ENCODE results near the gene TCF7L2. TPM values are rescaled to one million over a fixed set of nuclear protein-coding genes. Genes with fewer than 3 reads are reported as not detected.

The TCF7L2 gene
- total RNA-seq, 1 donor from 2014 or later: 44.4 TPM

DNA sequence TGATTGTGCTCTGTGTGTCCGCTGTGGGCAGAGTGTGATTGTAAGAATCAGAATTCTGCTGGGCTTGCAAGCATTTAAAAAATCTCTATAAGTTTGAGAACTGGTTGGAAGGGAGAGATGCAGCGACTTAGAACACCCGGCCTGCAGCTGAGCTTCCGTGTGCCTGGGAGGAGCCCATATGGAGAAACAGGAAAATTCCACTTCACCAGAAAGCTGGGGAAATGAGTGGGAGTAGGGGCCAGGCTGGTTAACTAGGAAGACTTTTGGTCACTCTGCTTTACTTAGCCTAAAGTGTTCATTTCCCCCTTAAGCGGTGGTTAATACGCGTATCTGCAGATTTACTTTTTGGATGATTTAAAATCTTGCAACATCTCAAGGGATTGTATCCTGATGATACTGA is 72.2 kb downstream of the TCF7L2 start:
- Histone ChIP-seq H3K36me3 (no peaks in the 10 kb centered on the region), H3K27me3 (no peaks in the 10 kb centered on the region), H3K27ac (no peak overlapping the region), H3K4me3 (no peak overlapping the region), H3K4me1 (peaks cover 67% of the 10 kb centered on the region), H3K9me3 (no peaks in the 10 kb centered on the region)
- intact Hi-C loops (cut with DNase I): loop anchor here (10.0 kb wide), 1 partner anchor 67 kb away; the partner anchor contains the start of gene TCF7L2
- TF ChIP-seq, protein P1, sequence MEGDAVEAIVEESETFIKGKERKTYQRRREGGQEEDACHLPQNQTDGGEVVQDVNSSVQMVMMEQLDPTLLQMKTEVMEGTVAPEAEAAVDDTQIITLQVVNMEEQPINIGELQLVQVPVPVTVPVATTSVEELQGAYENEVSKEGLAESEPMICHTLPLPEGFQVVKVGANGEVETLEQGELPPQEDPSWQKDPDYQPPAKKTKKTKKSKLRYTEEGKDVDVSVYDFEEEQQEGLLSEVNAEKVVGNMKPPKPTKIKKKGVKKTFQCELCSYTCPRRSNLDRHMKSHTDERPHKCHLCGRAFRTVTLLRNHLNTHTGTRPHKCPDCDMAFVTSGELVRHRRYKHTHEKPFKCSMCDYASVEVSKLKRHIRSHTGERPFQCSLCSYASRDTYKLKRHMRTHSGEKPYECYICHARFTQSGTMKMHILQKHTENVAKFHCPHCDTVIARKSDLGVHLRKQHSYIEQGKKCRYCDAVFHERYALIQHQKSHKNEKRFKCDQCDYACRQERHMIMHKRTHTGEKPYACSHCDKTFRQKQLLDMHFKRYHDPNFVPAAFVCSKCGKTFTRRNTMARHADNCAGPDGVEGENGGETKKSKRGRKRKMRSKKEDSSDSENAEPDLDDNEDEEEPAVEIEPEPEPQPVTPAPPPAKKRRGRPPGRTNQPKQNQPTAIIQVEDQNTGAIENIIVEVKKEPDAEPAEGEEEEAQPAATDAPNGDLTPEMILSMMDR (IDR thresholded peaks at IDR 0.05): no peak
- TF ChIP-seq POLR2A (IDR thresholded peaks at IDR 0.05): no peak
- no peak for TF ChIP-seq POLR2AphosphoS5 (IDR thresholded peaks at IDR 0.05; ENCODE audit: insufficient read depth in 1 of 2, low read depth in 1 of 2)
- no peak for DNase-seq (ENCODE audit: extremely low spot score in 2 of 2)

DNA sequence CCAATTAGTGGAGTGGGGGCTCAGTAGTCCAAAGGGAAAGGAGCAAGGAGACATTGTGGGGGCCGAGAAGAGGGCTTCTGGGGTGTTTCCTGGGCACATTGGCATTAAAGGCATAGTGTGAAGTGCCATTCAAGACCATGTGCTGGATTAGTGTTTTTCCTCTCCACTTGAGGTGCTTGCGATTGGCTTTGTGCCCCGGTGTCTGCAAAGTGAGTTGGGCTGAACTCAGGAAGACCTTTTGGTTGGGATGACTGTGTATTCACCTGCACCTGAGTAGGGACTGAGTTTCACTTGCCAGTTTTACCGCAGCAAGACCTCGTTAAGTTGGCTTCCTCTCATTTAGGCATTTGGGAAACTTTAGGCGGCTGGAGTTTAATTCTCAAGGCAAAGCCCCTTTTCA is 73.0 kb downstream of the TCF7L2 start:
- no peak for TF ChIP-seq POLR2A (IDR thresholded peaks at IDR 0.05)
- DNase-seq (ENCODE audit: extremely low spot score in 2 of 2): no peak

GRCh38 chr10:113024930-113025329 is 74.9 kb downstream of the TCF7L2 start:
- intact Hi-C loops (cut with DNase I): loop anchor here (10.0 kb wide), 1 partner anchor 70 kb away; the partner anchor contains the start of gene TCF7L2
- H3K4me3 ChIP-seq: no peak overlapping the region
- no peaks in the 10 kb centered on the region for H3K27me3 ChIP-seq
- H3K4me1 ChIP-seq: peaks cover 67% of the 10 kb centered on the region
- no peaks in the 10 kb centered on the region for H3K36me3 ChIP-seq
- H3K9me3 ChIP-seq: no peaks in the 10 kb centered on the region
- no peak for DNase-seq (ENCODE audit: extremely low spot score in 2 of 2)
- no peak for TF ChIP-seq POLR2AphosphoS5 (IDR thresholded peaks at IDR 0.05; ENCODE audit: insufficient read depth in 1 of 2, low read depth in 1 of 2)
- no peak for TF ChIP-seq POLR2A (IDR thresholded peaks at IDR 0.05)
- TF ChIP-seq, protein P1 (IDR thresholded peaks at IDR 0.05): no peak
- no peak overlapping the region for H3K27ac ChIP-seq

More for the DNA sequence above, 73.0 kb downstream of the TCF7L2 start:
- Histone ChIP-seq H3K4me3 (no peak overlapping the region), H3K27ac (no peak overlapping the region), H3K36me3 (no peaks in the 10 kb centered on the region), H3K4me1 (peaks cover 70% of the 10 kb centered on the region), H3K27me3 (no peaks in the 10 kb centered on the region), H3K9me3 (no peaks in the 10 kb centered on the region)
- intact Hi-C loops (cut with DNase I): loop anchor here (10.0 kb wide), 1 partner anchor 68 kb away; the partner anchor contains the start of gene TCF7L2

DNA sequence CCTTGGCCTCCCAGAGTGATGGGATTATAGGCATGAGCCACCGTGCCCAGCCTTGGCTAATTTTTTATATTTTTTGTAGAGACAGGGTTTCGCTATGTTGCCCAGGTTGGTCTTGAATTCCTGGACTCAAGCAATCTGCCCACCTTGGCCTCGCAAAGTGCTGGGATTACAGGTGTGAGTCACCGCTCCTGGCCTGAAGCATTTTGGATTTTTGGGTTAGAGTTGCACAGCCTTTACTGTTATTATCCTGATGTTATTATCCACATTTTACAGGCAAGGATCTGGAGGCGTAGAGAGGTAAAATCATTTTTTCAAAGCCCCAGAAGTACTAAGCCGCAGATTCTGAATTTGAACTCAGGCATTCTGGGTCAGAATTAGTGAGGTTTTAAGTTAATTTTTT is 75.4 kb downstream of the TCF7L2 start:
- Histone ChIP-seq H3K27me3 (no peaks in the 10 kb centered on the region), H3K27ac (no peak overlapping the region), H3K4me3 (no peak overlapping the region), H3K4me1 (peaks cover 67% of the 10 kb centered on the region), H3K9me3 (no peaks in the 10 kb centered on the region), H3K36me3 (no peaks in the 10 kb centered on the region)
- TF ChIP-seq POLR2A (IDR thresholded peaks at IDR 0.05) (no peak), POLR2AphosphoS5 (IDR thresholded peaks at IDR 0.05; ENCODE audit: insufficient read depth in 1 of 2, low read depth in 1 of 2) (no peak)
- TF ChIP-seq, protein P1 (IDR thresholded peaks at IDR 0.05): no peak
- no peak for DNase-seq (ENCODE audit: extremely low spot score in 2 of 2)
- intact Hi-C loops (cut with DNase I): loop anchor here (10.0 kb wide), 1 partner anchor 71 kb away; the partner anchor contains the start of gene TCF7L2

DNA sequence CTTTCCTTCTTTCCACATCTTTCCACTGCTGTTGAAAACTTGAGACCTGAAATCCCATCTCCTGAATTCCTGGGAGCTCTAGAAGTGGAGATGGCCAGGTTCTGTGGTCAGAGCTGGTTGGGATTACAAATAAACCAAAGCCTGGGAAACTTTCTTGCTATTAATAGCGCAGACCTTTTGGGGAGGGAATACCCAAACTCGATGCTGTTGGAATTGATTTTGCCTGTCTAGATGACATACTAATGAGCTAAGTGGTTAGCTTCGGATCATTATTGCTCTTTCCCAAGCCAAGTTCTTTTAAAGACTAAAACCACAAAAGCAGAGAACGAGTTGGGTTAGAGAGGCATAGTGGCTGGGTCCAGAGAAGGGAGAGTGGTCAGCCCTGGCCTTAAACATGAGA is 76.6 kb downstream of the TCF7L2 start:
- H3K4me3 ChIP-seq: no peak overlapping the region
- H3K27me3 ChIP-seq: no peaks in the 10 kb centered on the region
- intact Hi-C loops (cut with DNase I): loop anchor here (10.0 kb wide), 1 partner anchor 72 kb away; the partner anchor contains the start of gene TCF7L2
- DNase-seq (ENCODE audit: extremely low spot score in 2 of 2): no peak
- H3K27ac ChIP-seq: peak overlapping the region; percentile 41
- no peak for TF ChIP-seq POLR2AphosphoS5 (IDR thresholded peaks at IDR 0.05; ENCODE audit: insufficient read depth in 1 of 2, low read depth in 1 of 2)
- TF ChIP-seq, protein P1 (IDR thresholded peaks at IDR 0.05): no peak
- H3K4me1 ChIP-seq: peaks cover 65% of the 10 kb centered on the region
- H3K9me3 ChIP-seq: no peaks in the 10 kb centered on the region
- H3K36me3 ChIP-seq: no peaks in the 10 kb centered on the region
